Measurements from ENCODE around the gene COL15A1.

The COL15A1 gene

DNA sequence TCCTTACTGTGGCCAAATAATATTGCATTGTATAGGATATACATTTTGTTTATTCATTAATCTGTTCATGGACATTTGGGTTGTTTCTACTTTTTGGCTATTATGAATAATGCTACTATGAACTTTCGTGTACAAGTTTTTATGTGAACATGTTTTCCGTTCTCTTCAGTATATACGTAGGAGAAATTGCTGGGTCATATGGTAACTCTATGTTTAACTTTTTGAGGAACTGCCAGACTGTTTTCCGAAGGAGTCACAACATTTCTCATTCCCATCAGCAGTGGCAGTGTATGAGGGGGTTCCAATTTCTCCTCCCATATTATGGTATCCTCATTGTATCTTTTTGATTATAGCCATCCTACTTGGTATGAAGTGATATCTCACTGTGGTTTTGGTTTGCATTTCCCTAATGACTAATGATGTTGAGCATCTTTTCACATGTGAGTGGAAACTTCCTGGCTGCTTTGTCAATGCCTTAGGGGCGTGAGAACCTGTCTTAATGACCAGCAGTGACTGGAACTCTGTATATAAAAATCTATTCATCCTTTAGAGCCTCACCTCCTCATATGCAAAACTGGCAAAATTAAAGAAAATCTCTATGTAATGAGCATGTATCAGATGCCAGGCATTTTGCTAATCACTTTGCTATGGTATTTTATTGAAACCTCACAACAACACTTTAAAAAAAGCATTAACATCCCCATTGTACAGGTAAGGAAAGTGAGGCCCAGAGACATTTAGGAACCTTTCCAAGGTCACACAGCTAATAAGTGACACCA, 113.4 kb downstream of the COL15A1 start:
- DNase-seq (ENCODE audit: low read depth in 3 of 3) = no peak

DNA sequence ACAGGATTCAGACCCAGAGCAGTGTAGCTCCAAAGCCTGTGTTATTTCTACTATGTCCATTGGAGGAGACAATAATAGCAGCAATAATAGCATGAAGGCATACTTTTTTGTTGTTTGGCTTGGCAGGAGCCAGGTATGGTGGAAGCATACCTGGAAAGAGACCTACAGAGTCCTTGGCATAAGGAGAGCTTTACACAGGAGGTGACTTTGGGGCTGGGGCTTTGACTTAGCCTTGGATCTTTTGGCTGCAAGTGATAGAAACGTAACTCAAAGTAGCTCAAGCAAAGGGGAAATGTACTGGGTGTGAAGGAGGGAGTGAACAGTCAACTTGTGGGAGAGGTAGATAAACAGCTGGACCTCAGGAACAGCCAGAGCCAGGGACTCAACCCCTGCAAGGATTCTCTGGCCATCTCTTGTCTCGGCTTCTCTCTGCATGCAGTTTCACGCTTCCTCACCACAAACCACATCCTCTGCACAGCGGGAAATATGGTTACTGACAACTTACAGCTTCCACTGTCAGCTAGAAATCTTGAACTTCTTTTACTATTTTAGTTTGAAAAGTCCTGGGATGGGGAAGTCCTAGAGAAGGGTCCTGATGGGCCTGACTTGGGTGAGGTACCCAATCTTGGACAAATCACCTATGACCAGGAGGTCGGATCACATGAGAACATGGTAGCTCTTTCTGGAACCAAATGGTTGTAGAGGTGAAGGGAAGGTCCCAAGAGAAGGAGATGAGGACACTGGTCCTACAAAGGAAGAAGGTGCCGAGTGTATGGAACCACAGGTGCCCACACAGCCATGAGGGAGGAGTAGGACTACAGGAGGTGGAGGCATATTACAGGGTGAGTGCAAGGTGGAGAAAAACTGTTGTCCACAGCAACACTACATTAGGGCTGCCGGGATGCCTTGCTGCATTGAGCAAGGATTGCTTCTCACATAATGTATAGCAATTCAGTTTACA, 114.2 kb downstream of the COL15A1 start:
- peak; percentile 14 to 33 (median 32) for DNase-seq (ENCODE audit: low read depth in 3 of 3)

- no peak for DNase-seq (ENCODE audit: low read depth in 3 of 3)
Observed at GRCh38 chr9:99058964-99059921, 115.5 kb downstream of the COL15A1 start.

DNA sequence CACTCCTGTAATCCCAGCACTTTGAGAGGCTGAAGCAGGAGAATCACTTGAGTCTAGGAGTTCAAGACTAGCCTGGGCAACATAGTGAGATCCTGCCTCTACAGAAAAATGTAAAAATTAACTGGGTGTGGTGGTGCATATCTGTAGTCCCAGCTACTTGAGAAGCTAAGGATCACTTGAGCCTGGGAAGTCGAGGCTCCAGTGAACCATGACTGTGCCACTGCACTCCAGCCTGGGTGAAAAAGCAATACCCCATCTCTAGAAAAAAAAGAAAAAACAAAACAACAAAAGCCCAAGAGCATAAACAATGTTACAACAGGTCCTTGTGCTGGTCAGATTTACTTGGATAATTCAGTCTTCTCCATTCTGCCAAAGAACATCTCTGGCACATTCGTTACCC, 116.9 kb downstream of the COL15A1 start:
- DNase-seq (ENCODE audit: low read depth in 3 of 3) = no peak

- no peak for DNase-seq (ENCODE audit: low read depth in 3 of 3)
Observed at GRCh38 chr9:99062549-99062948, 118.8 kb downstream of the COL15A1 start.

DNA sequence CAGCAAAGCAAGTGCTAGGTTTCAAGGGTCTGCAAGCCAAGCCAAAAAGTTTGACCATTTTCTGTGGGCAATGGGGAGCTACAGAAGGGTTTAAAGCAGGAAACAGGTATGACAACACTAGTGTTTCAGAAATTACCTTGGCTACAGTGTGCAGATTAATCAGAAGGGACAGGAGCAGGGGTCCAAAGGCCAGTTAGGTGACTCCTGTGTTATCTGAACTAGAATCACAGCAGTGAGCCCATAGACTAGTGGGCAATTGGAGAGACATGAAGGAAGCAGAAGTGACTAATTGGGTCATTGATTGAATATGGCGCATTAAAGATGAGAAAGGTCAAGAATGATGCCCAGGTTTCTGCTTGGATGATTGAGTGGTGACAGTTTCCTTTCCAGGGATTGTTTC, 119.8 kb downstream of the COL15A1 start:
- no peak for DNase-seq (ENCODE audit: low read depth in 3 of 3)

GRCh38 chr9:99066571-99066970, 122.9 kb downstream of the COL15A1 start:
- no peak for DNase-seq (ENCODE audit: low read depth in 3 of 3)

- no peak for DNase-seq (ENCODE audit: low read depth in 3 of 3)
Observed at GRCh38 chr9:99069075-99069474, 125.4 kb downstream of the COL15A1 start.

DNA sequence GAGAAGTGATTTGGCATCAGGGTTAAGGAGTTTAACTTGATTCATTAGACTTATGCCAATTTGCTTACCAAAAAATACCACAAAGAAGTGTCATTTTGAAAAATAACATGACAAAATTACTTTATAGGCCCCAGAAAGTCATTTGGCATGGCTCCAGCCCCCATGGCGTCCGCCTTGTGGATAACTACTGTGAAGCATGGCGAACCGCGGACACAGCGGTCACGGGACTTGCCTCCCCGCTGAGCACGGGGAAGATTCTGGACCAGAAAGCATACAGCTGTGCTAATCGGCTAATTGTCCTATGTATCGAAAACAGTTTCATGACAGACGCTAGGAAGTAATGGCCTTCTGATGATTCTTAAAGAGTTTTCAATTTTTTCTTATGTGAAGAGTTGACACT, 125.8 kb downstream of the COL15A1 start:
- no peak for DNase-seq (ENCODE audit: low read depth in 3 of 3)

DNA sequence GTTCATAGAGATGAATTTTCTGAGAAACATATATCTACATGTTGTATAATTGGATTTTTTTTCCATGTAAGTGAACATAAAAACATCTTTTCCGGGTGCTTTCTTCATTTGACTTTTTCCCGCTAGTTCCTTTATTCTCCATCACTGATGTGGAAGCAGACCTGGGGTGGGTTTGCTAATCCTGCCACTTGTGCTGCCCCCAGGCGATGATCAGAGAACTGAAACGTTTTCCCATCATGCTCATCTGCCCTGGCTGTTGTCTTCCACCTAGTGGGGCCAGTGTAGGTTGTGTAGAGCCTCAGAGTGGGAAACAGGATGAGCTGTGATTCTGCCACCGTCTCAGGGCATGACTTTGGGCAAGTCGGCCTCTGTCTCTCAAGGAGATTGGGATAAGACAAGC, 127.0 kb downstream of the COL15A1 start:
- DNase-seq (ENCODE audit: low read depth in 3 of 3) = no peak

DNA sequence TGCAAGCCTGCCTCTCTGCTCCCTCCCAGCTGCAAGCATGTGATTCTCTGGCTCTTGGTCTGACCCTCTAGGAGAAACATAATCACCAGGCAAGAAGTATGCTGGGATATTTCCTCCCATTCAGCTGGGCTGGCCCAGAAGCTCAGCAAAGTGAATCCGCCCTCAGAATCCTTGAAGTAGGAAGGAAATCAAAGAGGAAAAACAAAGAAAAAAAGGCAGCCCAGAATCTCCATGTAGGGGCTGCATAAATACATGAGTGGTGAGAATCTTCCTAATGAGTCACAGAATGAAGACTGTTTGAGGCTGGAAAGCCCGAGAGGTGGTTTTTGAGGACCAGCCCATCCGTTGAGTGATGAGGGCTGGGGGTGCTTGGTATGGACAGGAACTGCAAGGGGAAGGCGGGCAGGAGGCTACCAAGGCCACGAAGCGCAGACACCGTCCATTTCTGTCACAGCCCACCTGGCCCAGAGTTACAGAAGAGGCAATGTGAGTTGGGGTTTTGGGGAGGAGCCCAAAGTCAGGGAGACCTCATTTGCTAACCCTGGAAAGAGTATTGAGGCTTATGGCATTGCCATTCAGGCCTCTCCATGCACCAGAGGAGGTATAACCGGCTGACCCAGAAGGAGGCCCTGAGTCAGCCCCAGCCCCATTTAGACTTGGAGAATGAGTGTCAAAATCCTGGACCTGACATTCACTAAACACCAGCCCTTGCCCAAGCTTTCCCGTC, 127.8 kb downstream of the COL15A1 start:
- no peak for DNase-seq (ENCODE audit: low read depth in 3 of 3)

DNA sequence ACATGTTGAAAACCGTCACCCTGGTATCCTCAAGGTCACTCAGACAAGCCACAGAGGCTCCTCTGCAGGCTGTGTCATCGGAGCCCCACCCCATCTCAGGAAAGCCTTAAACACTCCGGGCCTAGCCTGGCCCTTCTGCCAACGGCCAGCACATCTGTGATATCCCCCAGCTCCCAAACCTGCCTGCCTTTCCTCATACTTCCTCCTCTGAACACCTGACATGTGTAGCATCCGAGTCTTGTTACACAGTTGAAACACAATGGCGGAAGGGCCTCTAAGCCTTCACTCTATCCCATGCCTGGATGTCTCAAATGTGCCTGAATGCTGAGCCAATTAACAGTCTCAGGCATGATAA, 128.3 kb downstream of the COL15A1 start:
- DNase-seq (ENCODE audit: low read depth in 3 of 3) = no peak

DNA sequence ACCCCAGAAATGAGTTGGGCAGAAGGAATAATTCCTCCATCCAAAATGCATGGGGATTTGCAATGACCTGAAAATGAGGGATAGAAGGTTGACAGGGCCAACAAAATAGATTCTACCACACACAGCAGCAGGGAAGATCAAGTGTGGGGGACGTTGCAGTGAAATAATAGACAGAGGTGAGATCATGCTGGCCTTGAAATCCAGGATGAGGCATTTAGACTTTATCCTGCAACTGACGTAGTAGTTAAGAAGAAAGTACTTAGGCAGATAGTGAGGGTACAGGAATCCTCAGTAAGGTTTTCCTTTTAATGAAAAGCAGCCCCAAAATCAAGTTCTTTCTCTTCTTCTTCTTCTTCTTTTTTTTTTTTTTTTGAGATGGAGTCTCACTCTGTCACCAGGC, 129.6 kb downstream of the COL15A1 start:
- no peak for DNase-seq (ENCODE audit: low read depth in 3 of 3)

DNA sequence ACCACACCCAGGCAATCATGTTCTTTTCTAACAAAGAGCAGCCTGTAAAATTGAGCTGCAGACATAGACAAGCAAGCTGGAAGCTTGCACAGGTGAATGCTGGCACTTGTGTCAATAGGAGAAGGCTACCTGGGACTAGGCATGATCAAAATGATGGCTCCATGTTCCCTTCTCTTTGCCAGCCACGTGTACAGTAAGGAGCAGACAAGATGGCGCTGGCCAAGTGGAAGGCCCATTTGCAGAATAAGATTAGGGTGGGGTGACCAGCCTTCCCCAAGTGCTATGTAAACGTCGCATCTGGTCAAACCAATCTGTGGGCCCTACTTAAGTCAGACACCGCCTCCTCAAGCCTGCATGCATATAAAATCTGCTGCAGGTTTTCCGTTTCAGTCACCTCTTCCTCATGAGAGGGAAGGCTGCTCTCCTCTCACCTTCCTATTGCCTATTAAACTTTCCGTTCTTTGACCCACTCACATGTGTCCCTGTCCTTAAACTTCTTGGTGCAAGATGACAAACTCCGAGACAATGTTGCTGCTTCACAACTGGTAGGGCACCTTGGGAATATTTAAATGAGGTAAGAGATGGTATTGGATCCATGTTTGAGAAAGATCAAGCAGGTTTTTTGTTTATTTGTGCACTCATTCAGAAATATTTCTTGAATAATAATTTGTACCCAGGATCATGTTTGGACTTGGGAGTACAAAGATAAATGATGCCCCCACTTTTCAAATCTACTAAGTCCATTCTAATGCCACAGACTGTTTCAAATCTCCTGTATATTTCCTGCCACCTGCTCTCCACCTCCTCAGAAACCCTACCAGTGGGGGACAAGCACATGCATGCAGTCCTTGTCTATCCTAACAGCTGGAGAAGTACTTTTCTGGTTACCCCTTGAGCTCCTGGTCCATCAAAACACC, 130.5 kb downstream of the COL15A1 start:
- no peak for DNase-seq (ENCODE audit: low read depth in 3 of 3)

- DNase-seq (ENCODE audit: low read depth in 3 of 3) = no peak
Observed at GRCh38 chr9:99074902-99075245, 131.2 kb downstream of the COL15A1 start.

DNA sequence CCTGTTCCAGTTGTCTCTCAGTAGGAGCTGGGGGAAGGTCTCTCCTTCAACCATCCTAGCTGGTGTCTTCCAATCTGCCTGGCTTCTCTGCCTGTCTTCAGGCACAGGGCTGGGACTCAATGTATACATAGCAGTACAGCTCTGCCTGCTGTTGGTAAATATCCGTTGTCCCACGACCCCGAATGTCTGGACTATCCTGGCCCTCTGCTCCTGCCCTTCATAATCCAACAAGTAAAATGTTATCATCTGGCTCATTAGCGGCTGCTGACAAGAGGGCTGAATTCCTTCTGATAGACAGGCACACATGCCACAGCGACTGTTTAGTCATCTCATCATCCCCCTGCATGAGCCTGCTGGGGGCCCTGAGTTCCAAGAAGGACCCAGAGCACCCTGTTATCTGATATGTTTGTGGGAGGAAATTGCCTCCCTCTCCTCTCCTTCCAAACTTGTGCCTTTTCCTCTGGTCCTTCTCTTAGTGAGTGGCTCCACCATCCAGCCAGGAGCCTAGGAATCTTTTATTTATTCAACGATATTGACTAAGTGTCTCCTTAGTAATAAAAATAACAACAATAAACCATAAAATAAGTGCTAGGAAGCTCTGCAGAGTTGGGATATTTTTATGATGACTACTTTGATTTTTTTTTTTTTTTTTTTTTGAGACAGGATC, 131.7 kb downstream of the COL15A1 start:
- no peak for DNase-seq (ENCODE audit: low read depth in 3 of 3)

DNA sequence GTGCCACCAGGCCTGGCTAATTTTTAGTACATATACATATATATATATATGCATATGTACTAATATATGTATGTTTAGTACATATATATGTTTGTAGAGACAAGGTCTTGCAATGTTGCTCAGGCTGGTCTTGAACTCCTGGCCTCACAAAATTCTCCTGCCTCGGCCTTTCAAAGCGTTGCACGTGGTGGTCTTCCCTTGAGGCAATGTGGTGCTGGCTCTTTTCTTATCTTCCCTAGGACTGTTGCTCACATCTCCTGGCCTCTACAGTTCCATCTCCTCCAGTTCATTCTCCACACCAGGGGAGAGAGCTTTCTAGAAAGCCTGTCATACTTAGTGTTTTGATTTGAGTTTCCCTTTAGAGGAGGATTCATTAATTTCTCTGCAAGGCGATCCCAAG, 132.3 kb downstream of the COL15A1 start:
- DNase-seq (ENCODE audit: low read depth in 3 of 3) = no peak

DNA sequence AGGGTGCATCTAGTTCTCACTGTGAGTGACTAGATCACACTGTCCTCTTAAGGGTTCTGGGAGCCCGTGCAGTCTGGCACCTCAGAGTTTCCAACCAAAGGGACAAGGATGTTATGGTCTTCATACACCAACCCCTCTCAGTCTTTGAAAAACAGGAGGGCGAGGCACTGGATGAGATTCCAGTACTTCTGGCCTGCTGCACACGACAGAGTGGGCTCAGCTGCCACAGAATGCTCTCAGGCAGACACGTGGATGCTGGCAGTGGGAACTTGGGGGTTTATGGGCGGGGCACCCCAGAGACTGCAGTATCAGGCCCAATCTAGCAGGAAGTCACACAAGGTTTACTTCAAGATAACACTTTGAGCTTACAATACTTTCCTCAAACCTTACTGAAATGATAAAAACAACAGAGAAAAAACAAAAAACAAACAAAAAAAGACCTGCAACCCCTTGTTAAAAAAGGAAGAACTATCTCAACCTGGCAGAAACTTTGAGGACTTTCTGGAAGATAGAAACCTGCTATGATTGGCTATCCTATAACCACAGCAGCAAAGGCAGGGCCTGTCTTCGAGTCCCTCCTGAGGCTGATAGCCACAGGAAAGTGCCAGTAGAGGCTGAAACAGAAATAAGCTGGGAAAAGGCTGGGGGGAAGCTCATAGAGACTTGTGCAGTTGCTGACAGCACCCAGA, 132.9 kb downstream of the COL15A1 start:
- peak in 2 of 3 experiments; percentile 8 to 25 for DNase-seq (ENCODE audit: low read depth in 3 of 3)

GRCh38 chr9:99078717-99079116, 135.0 kb downstream of the COL15A1 start:
- DNase-seq (ENCODE audit: low read depth in 3 of 3) = no peak

Data from stimulated activated CD4-positive, alpha-beta T cell treated with anti-CD3 and anti-CD28 coated beads, TNF-alpha, amount 100 ng/mL, for 4 hours (primary cell).